Neural cell (in vitro differentiated cells): ENCODE measurements around the gene ANKRD44. TPM values are rescaled to one million over a fixed set of nuclear protein-coding genes. Genes with fewer than 3 reads are reported as not detected.

Source experiments
- H2AFZ ChIP-seq: fragments of 200-600, 300-800 bp; sonication (generic), shearing (Covaris generic); 2 replicates; pipeline ENCODE4 v1.6.0; 2014; ENCODE audit warnings: low read depth, mild to moderate bottlenecking, antibody characterized with exemption, low read length, moderate library complexity
- H3F3A ChIP-seq: fragments of 200-600 bp; shearing (Covaris generic); 2 replicates; pipeline ENCODE4 v1.6.1; 2016; ENCODE audit warnings: mild to moderate bottlenecking, moderate library complexity, mixed read lengths, antibody characterized with exemption, low read length; ENCODE audit not compliant: insufficient read depth, poor library complexity, severe bottlenecking
- H3K27ac ChIP-seq: fragments of 200-600, 300-800 bp; sonication (generic), shearing (Covaris generic); 2 replicates; pipeline ENCODE4 v1.5.1; 2014; ENCODE audit warnings: mild to moderate bottlenecking, low read length, moderate library complexity
- H3K27me3 ChIP-seq: fragments of 300-800, 200-600 bp; sonication (generic), shearing (Covaris generic); 2 replicates; pipeline ENCODE4 v1.6.0; 2014; ENCODE audit warnings: mild to moderate bottlenecking, low read depth, low read length, moderate library complexity; ENCODE audit not compliant: insufficient read depth
- H3K36me3 ChIP-seq: fragments of 300-800, 200-600 bp; sonication (generic), shearing (Covaris generic); 2 replicates; pipeline ENCODE4 v1.5.1; 2014; ENCODE audit warnings: mild to moderate bottlenecking, antibody characterized with exemption, low read length, moderate library complexity; ENCODE audit not compliant: insufficient read depth
- H3K4me2 ChIP-seq: fragments of 300-800, 200-600 bp; sonication (generic), shearing (Covaris generic); 2 replicates; pipeline ENCODE4 v1.6.0; 2014; ENCODE audit warnings: mild to moderate bottlenecking, low read length
- H3K4me3 ChIP-seq: fragments of 300-800, 200-600 bp; sonication (generic), shearing (Covaris generic); 2 replicates; pipeline ENCODE4 v1.5.1; 2014; ENCODE audit warnings: mild to moderate bottlenecking, low read length, moderate library complexity
- H3K79me2 ChIP-seq: fragments of 200-600 bp; shearing (Covaris generic); replicated peaks from 2 replicates; pipeline ENCODE4 v1.6.0; 2014; ENCODE audit warnings: mild to moderate bottlenecking, low read length, moderate library complexity; ENCODE audit not compliant: insufficient read depth
- H3K9ac ChIP-seq: fragments of 300-800, 200-600 bp; sonication (generic), shearing (Covaris generic); 2 replicates; pipeline ENCODE4 v1.6.1; 2016; ENCODE audit warnings: mild to moderate bottlenecking, low read length, mixed read lengths
- H3K9me2 ChIP-seq: fragments of 200-600 bp; shearing (Covaris generic); 2 replicates; pipeline ENCODE4 v1.6.1; 2016; ENCODE audit warnings: mild to moderate bottlenecking, low read length, mixed read lengths; ENCODE audit not compliant: insufficient read depth
- H3K9me3 ChIP-seq: fragments of 200-600, 300-800 bp; sonication (generic), shearing (Covaris generic); 2 replicates; pipeline ENCODE4 v1.6.1; 2016; ENCODE audit warnings: mild to moderate bottlenecking, mixed run types, low read length, moderate library complexity, mixed read lengths
- H4K20me1 ChIP-seq: fragments of 200-600 bp; shearing (Covaris generic); 2 replicates; pipeline ENCODE4 v1.6.1; 2016; ENCODE audit warnings: mild to moderate bottlenecking, mixed run types; ENCODE audit not compliant: insufficient read depth
- EP300 ChIP-seq: fragments of 450-650 bp; conservative IDR thresholded peaks from 2 replicates; pipeline ENCODE4 v1.6.1; 2014; ENCODE audit warnings: antibody characterized with exemption, mild to moderate bottlenecking, moderate library complexity; ENCODE audit not compliant: poor library complexity, severe bottlenecking
- EZH2 ChIP-seq: fragments of 200-600, 300-800 bp; shearing (Covaris generic), sonication (generic); IDR thresholded peaks from 2 replicates; pipeline ENCODE4 v1.6.1; 2014; ENCODE audit warnings: antibody characterized with exemption, low read length, borderline replicate concordance, mild to moderate bottlenecking; ENCODE audit not compliant: insufficient read depth, poor library complexity, severe bottlenecking
- MXI1 ChIP-seq: fragments of 450-650 bp; conservative IDR thresholded peaks from 2 replicates; pipeline ENCODE4 v1.6.1; 2014; ENCODE audit warnings: antibody characterized with exemption, mild to moderate bottlenecking; ENCODE audit not compliant: poor library complexity, severe bottlenecking
- POLR2AphosphoS5 ChIP-seq: IDR thresholded peaks from 2 replicates; pipeline ENCODE4 v1.6.1; 2012
- RAD21 ChIP-seq: fragments of 450-650 bp; conservative IDR thresholded peaks from 2 replicates; pipeline ENCODE4 v1.6.1; 2014; ENCODE audit warnings: antibody characterized with exemption, mild to moderate bottlenecking, moderate library complexity
- REST ChIP-seq: IDR thresholded peaks from 2 replicates; pipeline ENCODE4 v1.6.1; 2012; ENCODE audit warnings: borderline replicate concordance
- SMC3 ChIP-seq: fragments of 450-650 bp; conservative IDR thresholded peaks from 2 replicates; pipeline ENCODE4 v1.6.1; 2014; ENCODE audit warnings: antibody characterized with exemption, mild to moderate bottlenecking, moderate library complexity; ENCODE audit not compliant: poor library complexity
- TAF1 ChIP-seq: IDR thresholded peaks from 2 replicates; pipeline ENCODE4 v1.6.1; 2012; ENCODE audit warnings: low read depth
- polyA plus RNA-seq: library from polyadenylated mRNA; depleted of rRNA; stranded (reverse); fragments of >200 nt; gene quantifications from 2 replicates; pipeline ENCODE4 v1.2.3, GENCODE V29; 2014
- TF ChIP-seq, protein P1 (sequence below): fragments of 450-650 bp; IDR thresholded peaks from 2 replicates; pipeline ENCODE4 v1.5.1; 2014; ENCODE audit warnings: antibody characterized with exemption, mild to moderate bottlenecking, moderate library complexity; ENCODE audit not compliant: poor library complexity, severe bottlenecking

Gene ANKRD44
- polyA plus RNA-seq, 1 donor from 2014 or later: 94.3 TPM

- no peaks in the 10 kb centered on the region for H3K9me2 ChIP-seq
- H3K27me3 ChIP-seq: no peaks in the 10 kb centered on the region
- H3K4me2 ChIP-seq: no peak overlapping the region
- H3K4me3 ChIP-seq: no peak overlapping the region
- no peak overlapping the region for H3K9ac ChIP-seq
- no peak overlapping the region for H2AFZ ChIP-seq
- H3K79me2 ChIP-seq: no peaks in the 10 kb centered on the region
- TF ChIP-seq MXI1: no peak
- TF ChIP-seq TAF1: no peak
- no peak for TF ChIP-seq SMC3
- no peak for TF ChIP-seq RAD21
- TF ChIP-seq, protein P1, sequence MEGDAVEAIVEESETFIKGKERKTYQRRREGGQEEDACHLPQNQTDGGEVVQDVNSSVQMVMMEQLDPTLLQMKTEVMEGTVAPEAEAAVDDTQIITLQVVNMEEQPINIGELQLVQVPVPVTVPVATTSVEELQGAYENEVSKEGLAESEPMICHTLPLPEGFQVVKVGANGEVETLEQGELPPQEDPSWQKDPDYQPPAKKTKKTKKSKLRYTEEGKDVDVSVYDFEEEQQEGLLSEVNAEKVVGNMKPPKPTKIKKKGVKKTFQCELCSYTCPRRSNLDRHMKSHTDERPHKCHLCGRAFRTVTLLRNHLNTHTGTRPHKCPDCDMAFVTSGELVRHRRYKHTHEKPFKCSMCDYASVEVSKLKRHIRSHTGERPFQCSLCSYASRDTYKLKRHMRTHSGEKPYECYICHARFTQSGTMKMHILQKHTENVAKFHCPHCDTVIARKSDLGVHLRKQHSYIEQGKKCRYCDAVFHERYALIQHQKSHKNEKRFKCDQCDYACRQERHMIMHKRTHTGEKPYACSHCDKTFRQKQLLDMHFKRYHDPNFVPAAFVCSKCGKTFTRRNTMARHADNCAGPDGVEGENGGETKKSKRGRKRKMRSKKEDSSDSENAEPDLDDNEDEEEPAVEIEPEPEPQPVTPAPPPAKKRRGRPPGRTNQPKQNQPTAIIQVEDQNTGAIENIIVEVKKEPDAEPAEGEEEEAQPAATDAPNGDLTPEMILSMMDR: no peak
- TF ChIP-seq EZH2: no peak
- TF ChIP-seq EP300: no peak
- no peak for TF ChIP-seq POLR2AphosphoS5
- no peak for TF ChIP-seq REST
- H4K20me1 ChIP-seq: no peaks in the 10 kb centered on the region
- H3K36me3 ChIP-seq: no peaks in the 10 kb centered on the region
- no peaks in the 10 kb centered on the region for H3K9me3 ChIP-seq
- H3K27ac ChIP-seq: no peak overlapping the region
- H3F3A ChIP-seq: no peaks in the 10 kb centered on the region
Observed at GRCh38 chr2:197281421-197281820, 29.2 kb downstream of the ANKRD44 start.

DNA sequence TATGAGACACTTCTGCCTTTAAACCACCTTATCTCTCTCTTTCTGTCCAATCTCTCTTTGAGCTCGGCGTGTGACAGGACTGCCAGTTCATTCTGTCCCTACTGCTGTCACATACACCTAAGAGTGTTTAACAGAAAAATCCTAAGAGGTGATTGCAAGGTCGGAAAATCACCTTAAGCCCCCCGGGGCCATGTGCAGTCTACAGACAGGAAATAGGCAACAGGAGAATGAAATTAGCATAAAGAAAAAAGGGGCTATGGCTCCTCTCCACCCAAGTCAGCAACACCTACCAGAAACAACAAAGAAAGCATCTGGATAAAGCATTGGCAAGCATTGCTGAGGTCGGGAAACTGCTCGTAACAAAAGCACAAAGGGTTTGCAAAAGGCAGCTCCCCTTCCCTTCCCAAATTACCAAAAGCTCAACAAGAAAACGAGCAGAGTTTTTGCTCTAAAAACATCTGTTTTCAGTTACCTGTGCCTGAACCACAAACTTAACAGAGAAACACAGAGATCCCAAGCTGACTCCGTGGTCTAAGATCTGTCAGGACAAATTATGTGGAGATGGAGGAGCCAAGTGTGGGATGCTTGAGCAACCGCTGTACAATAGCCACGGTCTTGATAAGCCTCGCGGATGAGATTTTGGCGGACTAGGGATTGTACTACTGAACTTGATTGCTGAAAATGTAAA, 30.4 kb downstream of the ANKRD44 start:
- no peaks in the 10 kb centered on the region for H3K9me2 ChIP-seq
- no peaks in the 10 kb centered on the region for H3K9me3 ChIP-seq
- no peaks in the 10 kb centered on the region for H3K36me3 ChIP-seq
- H3K27me3 ChIP-seq: no peaks in the 10 kb centered on the region
- no peak overlapping the region for H3K4me3 ChIP-seq
- H3K79me2 ChIP-seq: no peaks in the 10 kb centered on the region
- no peak overlapping the region for H2AFZ ChIP-seq
- H4K20me1 ChIP-seq: no peaks in the 10 kb centered on the region
- no peak overlapping the region for H3K9ac ChIP-seq
- no peak overlapping the region for H3K27ac ChIP-seq
- H3K4me2 ChIP-seq: no peak overlapping the region
- no peak for TF ChIP-seq MXI1
- no peaks in the 10 kb centered on the region for H3F3A ChIP-seq
